Retinal pigment epithelial cell (primary cell): ENCODE results near the gene ACSF3.
"Not testable (repeated sequence)": the region's sequence is repeated elsewhere in the genome, so short reads cannot be mapped to it uniquely, and the experiment has no call there.

Experiments used
- DNase-seq: peaks from one replicate; pipeline ENCODE4 v3.0.0-alpha.2; 2010; ENCODE audit warnings: low read depth
- H3K4me3 ChIP-seq: 2 replicates; pipeline ENCODE4 v1.5.1; 2011; ENCODE audit warnings: mild to moderate bottlenecking, low read length, control low read depth, moderate library complexity
- CTCF ChIP-seq: conservative IDR thresholded peaks from 2 replicates; pipeline ENCODE4 v1.5.1; 2011; ENCODE audit warnings: low read depth, low read length, control low read depth, inconsistent platforms

ACSF3 gene

GRCh38 chr16:89184933-89185794, 91.5 kb downstream of the ACSF3 start:
- no peak overlapping the region for H3K4me3 ChIP-seq
- no peak for TF ChIP-seq CTCF
- no peak for DNase-seq

- not testable (repeated sequence) for DNase-seq, H3K4me3 ChIP-seq
These were observed 92.4 kb downstream of the ACSF3 start for GRCh38 chr16:89185887-89186592.

GRCh38 chr16:89186593-89187031, 93.0 kb downstream of the ACSF3 start:
- not testable (repeated sequence) for H3K4me3 ChIP-seq, DNase-seq

DNA sequence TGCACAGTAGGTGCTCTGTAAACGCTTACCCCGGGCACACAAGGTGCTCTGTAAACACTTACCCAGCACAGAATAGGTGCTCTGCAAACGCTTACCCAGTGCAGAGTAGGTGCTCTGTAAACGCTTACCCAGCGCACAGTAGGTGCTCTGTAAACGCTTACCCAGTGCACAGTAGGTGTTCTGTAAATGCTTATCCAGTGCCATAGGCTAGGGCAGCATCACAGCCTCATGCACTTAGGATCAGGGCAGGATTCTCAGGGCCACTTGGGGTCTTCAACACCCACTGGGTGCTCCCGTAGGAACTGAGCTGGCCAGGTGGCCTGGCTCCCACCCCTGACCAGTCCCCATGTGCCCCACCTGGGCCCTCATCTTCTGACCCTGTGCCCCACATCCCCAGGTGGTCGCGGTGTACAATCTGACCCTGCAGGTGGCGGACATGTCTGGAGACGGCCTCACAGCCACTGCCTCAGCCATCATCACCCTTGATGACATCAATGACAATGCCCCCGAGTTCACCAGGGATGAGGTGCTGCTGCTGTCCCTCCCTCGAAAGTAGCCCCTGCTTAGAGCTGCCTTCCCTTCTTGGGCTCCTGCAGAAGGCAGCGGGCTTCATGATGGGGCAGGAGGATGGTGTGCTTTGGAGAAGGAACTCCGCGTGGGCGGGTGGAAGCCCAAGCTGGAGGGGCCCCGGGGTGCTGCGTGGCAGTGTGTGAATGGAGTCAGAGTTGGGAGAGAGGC, 93.5 kb downstream of the ACSF3 start:
- H3K4me3 ChIP-seq = no peak overlapping the region
- DNase-seq = no peak
- TF ChIP-seq CTCF = no peak

DNA sequence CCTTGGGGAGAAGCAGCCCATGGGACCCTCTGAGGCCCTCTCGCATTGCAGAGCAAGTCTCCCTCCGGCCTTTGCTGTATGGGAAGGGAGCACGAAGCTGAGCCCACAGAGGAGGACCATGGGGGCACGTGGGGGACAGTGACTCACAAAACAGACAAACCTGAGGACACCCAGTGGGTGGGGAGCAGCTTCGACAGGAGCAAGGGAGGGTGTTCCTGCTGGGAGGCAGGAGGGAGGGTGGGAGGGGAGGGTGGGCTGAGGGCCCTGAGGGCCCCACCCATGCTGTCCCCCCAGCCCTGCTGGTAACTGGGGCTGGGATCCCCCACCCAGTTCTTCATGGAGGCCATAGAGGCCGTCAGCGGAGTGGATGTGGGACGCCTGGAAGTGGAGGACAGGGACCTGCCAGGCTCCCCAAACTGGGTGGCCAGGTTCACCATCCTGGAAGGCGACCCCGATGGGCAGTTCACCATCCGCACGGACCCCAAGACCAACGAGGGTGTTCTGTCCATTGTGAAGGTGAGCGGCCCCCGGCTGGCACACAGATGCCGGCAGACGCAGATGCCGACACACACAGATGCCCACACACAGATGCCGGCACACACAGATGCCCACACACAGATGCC, 94.2 kb downstream of the ACSF3 start:
- no peak for TF ChIP-seq CTCF
- no peak overlapping the region for H3K4me3 ChIP-seq
- no peak for DNase-seq

GRCh38 chr16:89188471-89189357, 95.1 kb downstream of the ACSF3 start:
- not testable (repeated sequence) for H3K4me3 ChIP-seq, DNase-seq

DNA sequence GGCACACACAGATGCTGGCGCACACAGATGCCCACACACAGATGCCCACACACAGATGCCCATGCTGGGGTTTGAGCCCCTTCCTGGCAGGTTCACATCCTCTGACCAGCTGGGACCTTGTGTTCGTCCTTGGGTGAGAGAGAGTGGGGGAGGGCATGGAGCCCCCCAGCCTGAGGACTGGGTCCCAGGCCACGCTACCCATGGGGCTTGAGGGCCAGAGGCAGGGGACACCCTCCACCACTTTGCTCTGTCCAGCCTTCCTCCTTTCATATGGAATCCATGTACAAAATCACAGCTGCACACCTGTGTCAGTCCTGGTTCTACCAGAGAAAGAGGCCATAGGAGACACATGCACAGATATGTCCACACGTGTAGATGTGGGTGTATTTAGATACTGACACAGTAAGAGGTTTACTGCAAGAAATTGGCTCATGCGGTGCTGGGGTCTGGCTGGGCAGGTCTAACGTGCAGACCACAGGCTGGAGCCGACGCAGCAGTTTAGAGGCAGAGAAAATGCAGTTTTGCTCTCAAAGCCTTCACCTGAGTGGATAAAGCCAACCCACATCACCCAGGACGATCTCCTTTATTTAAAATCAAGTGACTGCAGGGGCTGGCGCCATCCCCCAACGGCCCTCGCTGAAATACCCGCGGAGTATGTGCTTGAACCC, 95.8 kb downstream of the ACSF3 start:
- H3K4me3 ChIP-seq = no peak overlapping the region
- no peak for TF ChIP-seq CTCF
- DNase-seq = no peak
